Right kidney (tissue), 1 donor: ENCODE data around the gene COL23A1.
"Not testable (repeated sequence)": the region's sequence is repeated elsewhere in the genome, so short reads cannot be mapped to it uniquely, and the experiment has no call there.

ENCODE experiments used
- DNase-seq: peaks from one replicate; pipeline ENCODE4 v3.0.0-alpha.2; 2016

Gene COL23A1

DNA sequence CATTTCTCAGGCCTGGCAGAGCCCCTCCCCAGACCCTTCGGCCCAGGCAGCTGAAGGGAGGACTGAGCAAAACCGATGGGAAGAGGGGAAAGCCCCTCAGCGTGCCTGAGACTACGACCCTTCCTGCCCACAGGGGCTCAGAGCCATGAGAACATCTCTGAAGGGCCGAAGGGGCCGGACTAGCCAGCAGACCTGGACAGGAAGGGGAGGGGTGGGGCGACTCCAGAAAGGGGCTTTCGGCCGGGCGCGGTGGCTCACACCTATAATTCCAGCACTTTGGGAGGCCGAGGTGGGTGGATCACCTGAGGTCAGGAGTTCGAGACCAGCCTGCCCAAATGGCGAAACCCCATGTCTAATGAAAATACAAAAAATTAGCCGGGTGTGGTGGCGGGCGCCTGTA lies 271.8 kb downstream of the COL23A1 start:
- no peak for DNase-seq

DNA sequence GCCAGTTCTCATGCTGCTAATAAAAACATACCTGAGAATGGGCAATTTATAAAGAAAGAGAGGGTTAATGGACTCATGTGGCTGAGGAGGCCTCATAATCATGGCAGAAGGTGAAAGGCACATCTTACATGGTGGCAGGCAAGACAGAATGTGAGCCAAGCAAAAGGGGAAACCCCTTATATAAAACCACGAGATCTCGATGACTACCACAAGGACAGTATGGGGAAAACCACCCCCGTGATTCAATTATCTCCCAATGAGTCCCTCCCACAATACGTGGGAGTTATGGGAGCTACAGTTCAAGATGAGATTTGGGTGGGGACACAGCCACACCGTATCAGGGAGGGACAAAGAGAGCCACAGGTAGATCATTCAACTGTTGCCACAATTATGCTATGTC lies 272.5 kb downstream of the COL23A1 start:
- not testable (repeated sequence) for DNase-seq

DNA sequence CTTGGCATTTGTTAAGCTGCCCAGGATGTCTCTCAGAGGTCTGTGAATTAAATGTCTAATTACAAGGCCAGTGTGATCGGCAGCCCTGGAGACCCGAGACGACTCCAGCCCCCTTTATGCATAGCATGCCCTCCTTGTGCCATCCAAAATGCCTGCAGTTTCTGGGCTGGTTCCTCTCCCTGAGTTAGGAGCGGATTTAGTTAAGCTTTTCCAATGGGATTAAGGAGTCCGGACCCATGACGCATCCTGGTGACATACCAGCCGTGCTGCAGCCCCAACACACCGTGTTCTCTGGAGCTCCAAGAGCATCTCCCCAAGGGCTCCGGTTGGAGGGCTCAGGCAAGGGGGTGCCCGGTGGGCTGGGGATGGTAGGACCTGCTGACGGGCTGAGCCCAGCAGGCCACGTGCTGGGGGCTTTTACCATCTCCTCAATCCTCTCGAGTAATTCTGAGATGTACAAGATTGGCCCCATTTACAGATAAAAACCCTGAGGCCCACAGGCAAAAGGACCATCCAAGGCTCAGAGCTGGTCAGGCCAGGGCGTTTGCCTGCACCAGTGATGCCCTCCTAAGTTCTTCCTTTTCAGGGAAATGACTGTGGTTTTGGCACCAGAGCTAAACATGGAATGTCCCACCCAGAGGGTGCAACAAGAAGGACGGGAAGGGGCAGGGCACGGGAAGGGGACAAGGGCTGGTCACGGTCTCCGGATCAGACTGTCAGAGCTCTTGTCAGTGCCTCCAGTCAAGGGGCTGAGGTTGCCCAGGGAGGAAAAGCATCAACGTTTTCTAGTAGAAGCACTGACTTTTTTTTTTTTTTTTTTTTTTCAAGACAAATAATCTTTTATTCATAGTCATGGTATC lies 275.0 kb downstream of the COL23A1 start:
- DNase-seq = no peak

GRCh38 chr5:178314061-178314660 lies 276.0 kb downstream of the COL23A1 start:
- no peak for DNase-seq

GRCh38 chr5:178313316-178313715 lies 276.9 kb downstream of the COL23A1 start:
- no peak for DNase-seq

GRCh38 chr5:178312880-178313282 lies 277.3 kb downstream of the COL23A1 start:
- DNase-seq = no peak

- no peak for DNase-seq
Observed at GRCh38 chr5:178310130-178310865, 279.9 kb downstream of the COL23A1 start.

GRCh38 chr5:178309271-178310013 lies 280.8 kb downstream of the COL23A1 start:
- DNase-seq = no peak

GRCh38 chr5:178308541-178309092 lies 281.6 kb downstream of the COL23A1 start:
- DNase-seq = no peak

DNA sequence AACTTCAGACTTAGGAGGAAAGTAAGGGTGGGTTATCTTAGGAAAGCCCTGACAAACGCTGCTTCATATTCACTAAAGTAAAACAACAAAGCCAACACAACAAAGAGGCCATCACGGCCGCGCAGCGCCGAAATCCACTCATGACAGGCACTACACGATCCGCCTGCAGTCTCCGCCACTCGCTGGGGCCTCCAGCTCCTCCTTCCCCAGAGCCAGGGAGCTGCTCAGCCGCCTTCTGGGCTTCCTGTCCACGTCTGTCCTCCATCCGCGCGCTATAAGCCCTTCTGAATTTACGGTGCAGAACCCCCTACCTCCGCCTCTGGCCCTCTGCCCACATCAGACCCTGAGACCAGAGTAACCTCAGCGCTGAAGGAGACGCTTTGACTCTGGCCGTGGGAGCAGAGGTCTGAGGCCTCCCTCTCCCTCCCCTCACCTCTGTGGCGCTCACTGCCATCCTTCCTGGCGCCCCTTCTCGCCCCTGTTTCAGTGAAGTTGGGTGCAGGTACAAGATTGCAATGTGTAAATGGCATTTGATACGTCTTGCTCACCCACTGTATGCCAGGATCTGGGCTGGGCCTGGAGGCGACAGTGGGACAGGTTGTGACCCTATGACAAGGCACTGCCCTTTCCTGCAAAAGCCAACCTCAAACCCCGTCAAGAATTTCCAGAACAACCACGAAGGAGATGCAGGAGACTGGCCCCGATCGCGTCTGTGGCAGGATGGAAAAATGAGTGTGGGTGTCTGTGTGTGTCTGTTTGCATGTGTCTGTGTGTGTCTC lies 282.7 kb downstream of the COL23A1 start:
- no peak for DNase-seq

DNA sequence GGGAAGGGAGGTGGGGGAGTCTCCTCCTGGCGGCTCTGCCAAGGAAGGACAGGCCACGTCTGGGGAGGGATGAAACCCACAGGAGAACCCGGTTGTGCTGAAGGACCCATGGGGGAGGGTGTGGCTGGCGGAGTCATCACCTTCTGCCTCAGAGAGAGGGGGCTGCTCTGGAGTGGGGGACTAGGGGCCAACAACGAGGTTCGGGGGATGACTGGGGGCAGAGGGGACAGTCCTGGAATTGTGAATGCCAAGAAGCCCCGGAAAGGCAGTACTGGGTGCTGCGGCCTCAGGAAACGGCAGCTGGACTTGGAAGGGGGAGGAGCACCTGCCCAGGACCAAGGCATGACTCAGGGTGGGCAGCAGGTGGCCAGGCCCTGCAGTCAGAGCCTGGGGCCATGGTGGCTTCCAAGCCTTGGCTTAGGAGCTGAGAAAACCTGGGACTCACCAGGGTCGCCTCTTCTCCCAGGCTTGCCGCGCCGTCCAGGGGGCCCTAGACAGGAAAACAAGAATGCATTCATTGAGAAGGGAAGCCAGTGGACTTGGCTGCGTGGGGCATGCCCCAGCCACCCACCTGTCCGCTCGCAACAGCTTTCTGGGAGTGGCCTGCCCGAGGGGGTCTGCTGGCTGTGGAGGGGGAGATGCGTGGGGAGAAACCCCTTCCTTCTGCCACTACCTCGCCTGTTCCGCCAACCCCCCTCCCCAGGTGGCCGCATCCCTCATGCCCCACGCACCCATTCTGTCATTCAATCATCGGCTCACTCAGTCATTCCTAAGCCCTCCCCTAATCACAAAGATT lies 283.6 kb downstream of the COL23A1 start:
- no peak for DNase-seq

DNA sequence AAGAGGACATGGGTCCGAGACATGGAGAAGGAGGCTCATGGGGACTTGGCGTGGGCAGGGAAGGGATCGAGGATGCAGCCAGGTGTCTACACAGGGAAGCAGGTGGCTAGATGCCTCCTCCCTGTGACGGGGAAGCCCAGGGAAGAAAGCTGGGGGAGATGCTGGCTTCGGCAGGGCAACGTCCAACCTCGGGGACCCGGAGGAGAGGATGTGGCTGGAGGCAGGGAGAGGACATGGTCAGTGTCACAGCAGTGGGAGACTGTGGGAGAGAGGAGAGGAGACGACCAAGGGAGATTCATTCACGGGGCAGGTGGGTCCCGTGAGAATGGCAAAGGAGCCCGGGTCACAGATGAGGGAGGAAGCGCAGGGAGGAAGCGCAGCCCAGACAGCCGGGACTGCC lies 284.4 kb downstream of the COL23A1 start:
- no peak for DNase-seq

- DNase-seq = no peak
Observed at GRCh38 chr5:178304761-178305645, 285.2 kb downstream of the COL23A1 start.

DNA sequence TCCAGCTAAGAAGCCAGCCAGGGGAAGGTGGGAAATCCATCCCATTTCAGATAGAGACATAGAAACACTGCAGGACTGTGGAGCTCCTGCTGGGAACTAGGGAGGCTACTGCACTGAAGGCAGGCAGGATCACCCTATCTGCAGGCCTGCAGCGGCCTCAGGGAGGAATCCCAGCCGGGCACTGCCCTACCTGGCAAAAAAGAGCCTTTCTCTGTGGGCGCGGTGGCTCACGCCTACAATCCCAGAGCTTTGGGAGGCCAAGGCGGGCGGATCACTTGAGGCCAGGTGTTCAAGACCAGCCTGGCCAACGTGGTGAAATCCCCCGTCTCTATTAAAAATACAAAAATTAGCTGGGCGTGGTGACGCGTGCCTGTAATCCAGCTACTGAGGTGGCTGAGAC lies 286.2 kb downstream of the COL23A1 start:
- DNase-seq = no peak

DNA sequence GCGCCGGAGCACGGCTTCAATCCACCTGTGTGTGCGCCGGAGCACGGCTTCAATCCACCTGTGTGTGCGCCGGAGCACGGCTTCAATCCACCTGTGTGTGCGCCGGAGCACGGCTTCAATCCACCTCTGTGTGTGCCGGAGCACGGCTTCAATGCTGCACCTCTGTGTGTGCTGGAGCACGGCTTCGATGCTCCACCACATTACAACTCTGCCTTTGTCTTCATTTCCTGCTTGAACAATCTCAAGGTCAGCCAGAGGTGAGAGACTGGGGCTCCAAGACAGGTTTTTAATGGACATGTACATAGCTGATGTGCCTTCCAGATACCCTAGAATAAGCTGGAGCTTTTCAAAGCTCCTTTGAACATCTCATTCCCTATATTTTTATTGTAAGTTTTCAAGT lies 287.9 kb downstream of the COL23A1 start:
- DNase-seq = not testable (repeated sequence)

- no peak for DNase-seq
Observed at GRCh38 chr5:178301641-178302040, 288.6 kb downstream of the COL23A1 start.

GRCh38 chr5:178298283-178298807 lies 291.8 kb downstream of the COL23A1 start:
- DNase-seq = no peak

DNA sequence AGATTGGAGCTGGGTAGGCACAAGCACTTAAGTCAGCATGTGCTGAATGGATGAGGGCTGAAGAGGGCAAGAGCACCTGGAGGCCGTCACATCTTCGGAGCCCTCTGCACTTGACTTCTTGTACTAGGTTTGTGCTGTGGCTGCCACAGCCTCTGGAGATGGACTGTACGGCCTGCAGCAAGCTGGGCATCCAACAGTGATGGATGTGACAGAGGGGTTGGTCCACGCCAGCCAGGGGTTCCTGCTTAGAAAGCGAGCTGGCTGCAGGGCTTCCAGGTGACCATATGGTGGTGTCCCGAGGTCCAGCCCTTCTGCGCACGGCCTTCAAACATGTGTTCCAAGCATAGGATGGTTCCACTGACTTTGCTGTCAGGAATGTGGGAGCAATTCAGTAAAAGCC lies 292.4 kb downstream of the COL23A1 start:
- no peak for DNase-seq

- no peak for DNase-seq
Observed at GRCh38 chr5:178296066-178296465, 294.1 kb downstream of the COL23A1 start.
